ENCODE measurements around the gene C9orf50. TPM values are rescaled to one million over a fixed set of nuclear protein-coding genes. Genes with fewer than 3 reads are reported as not detected.

Gene C9orf50
- total RNA-seq, 2 donors from 2014 or later: not detected

DNA sequence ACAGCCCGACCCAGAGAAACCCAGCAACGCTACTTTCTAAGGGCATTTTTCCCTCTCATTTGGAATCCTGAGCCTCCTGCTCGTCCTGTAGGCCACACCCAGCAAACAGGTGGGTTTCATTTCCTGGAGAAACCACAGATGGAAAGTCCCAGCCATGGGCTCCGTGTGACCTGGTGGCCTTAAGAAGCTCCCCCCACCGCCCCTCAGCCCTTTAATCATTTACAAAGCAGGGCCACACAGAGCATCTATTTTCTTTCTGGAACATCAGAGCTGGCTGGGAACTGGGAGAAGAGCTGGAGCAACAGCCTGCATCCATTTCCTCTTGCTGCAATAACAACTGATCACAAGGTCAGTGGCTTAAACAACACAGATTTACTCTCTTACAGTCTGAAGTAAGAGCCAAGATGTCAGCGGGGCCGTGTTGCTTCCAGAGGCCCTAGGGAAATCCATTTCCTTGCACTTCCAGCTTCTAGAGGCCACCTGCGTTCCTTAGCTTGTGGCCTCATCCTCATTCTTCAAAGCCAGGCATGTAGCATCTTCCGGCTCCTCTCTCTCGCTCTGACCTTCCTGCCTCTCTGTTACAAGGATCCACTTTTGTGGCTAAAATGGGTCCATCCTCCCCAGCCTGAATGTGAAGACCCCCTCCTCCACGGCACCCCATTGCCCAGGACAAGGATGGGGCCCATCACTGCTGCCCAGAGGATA lies 40.5 kb downstream of the C9orf50 start:
- ATAC-seq: peak; percentile 49
- peak overlapping the region in 2 of 4 donors; percentile 29 to 41 for H3K27ac ChIP-seq
- H3K9me3 ChIP-seq: no peaks in the 10 kb centered on the region
- H3K4me1 ChIP-seq: no peaks in the 10 kb centered on the region
- no peaks in the 10 kb centered on the region for H3K27me3 ChIP-seq
- peak in 1 of 4 donors; percentile 54 for DNase-seq
- H3K4me3 ChIP-seq: no peak overlapping the region
- H3K36me3 ChIP-seq (replicated peaks in 1 of 2; ENCODE audit: insufficient read depth in 1 of 2, low read depth in 2 of 2): no peaks in the 10 kb centered on the region
- intact Hi-C loops (cut with DNase I): no loop called here
- 78 to 87% methylated on average over 9 to 11 of the region's 11 CpGs for WGBS, 2 donors
- TF ChIP-seq POLR2A (IDR thresholded peaks at IDR 0.05): peak in 1 of 3 donors; percentile 4
- TF ChIP-seq, protein P1, sequence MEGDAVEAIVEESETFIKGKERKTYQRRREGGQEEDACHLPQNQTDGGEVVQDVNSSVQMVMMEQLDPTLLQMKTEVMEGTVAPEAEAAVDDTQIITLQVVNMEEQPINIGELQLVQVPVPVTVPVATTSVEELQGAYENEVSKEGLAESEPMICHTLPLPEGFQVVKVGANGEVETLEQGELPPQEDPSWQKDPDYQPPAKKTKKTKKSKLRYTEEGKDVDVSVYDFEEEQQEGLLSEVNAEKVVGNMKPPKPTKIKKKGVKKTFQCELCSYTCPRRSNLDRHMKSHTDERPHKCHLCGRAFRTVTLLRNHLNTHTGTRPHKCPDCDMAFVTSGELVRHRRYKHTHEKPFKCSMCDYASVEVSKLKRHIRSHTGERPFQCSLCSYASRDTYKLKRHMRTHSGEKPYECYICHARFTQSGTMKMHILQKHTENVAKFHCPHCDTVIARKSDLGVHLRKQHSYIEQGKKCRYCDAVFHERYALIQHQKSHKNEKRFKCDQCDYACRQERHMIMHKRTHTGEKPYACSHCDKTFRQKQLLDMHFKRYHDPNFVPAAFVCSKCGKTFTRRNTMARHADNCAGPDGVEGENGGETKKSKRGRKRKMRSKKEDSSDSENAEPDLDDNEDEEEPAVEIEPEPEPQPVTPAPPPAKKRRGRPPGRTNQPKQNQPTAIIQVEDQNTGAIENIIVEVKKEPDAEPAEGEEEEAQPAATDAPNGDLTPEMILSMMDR (IDR thresholded peaks at IDR 0.05): no peak

GRCh38 chr9:129579294-129579693 lies 41.6 kb downstream of the C9orf50 start:
- TF ChIP-seq POLR2A (IDR thresholded peaks at IDR 0.05): no peak
- TF ChIP-seq, protein P1 (IDR thresholded peaks at IDR 0.05): no peak
- Histone ChIP-seq H3K4me3 (no peak overlapping the region), H3K36me3 (replicated peaks in 1 of 2; ENCODE audit: insufficient read depth in 1 of 2, low read depth in 2 of 2) (no peaks in the 10 kb centered on the region), H3K9me3 (no peaks in the 10 kb centered on the region), H3K4me1 (no peaks in the 10 kb centered on the region), H3K27me3 (no peaks in the 10 kb centered on the region), H3K27ac (no peak overlapping the region)
- intact Hi-C loops (cut with DNase I): no loop called here
- DNase-seq (no peak), ATAC-seq (no peak)
- WGBS, 2 donors: 81 to 88% methylated on average over 3 of the region's 3 CpGs

DNA sequence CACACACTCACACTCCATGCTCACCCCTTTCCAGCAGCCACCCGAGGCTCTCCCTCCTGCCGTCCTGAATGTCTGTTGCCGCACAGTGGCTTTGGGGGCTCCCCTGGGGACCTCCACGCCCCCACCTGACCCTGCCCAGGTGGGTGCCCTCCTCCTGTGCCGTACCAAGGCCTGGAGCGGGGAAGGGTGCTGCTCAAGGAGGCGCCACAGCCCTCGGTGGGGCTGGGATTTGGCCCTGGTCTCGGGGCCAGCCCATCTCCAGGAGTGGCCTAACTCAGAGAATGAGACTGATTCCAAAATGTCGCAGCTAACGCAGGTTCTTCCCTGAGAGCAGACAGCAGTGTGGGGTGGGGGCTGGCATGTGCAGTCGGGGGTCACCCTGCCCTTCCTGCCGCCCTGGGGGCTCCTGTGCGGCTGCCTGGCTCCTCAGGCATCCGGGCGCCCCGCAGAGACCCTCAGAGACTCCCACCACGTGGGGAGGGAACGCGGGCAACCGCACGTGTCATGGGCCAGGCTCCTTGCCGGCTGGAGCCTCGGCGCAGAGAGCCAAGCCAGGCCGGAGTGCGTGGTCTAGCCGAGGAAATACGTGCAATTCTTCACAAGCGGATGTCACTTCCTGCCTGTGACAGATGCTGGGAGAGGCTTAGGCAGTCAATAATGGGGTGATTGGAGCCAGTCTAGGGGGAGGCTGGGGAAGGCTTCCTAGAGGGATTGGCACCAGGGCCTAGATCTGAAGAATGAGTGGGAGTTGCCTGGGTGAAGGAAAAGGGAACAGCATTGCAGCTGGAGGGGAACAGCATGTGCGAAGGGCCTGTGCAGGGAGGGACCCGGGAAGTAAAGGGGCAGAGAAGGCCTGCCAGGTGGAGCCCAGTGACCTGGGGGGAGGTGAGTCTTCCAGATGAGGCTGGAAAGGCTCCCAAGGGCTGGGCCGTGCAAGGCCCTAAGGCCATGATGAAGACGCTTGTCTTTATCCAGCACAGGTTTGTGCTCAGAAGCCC lies 44.1 kb downstream of the C9orf50 start:
- Histone ChIP-seq H3K4me1 (no peaks in the 10 kb centered on the region), H3K27ac (no peak overlapping the region), H3K27me3 (no peaks in the 10 kb centered on the region), H3K9me3 (no peaks in the 10 kb centered on the region), H3K36me3 (replicated peaks in 1 of 2; ENCODE audit: insufficient read depth in 1 of 2, low read depth in 2 of 2) (no peaks in the 10 kb centered on the region), H3K4me3 (no peak overlapping the region)
- intact Hi-C loops (cut with DNase I): no loop called here
- DNase-seq: peak in 1 of 4 donors; percentile 18
- WGBS, 2 donors: 73 to 75% methylated on average over 14 to 34 of the region's 34 CpGs
- TF ChIP-seq, protein P1 (IDR thresholded peaks at IDR 0.05): no peak
- TF ChIP-seq POLR2A (IDR thresholded peaks at IDR 0.05): no peak
- ATAC-seq: no peak

- intact Hi-C loops (cut with DNase I): no loop called here
- no peaks in the 10 kb centered on the region for H3K36me3 ChIP-seq (replicated peaks in 1 of 2; ENCODE audit: insufficient read depth in 1 of 2, low read depth in 2 of 2)
- no peak overlapping the region for H3K4me3 ChIP-seq
- no peak for DNase-seq
- no peaks in the 10 kb centered on the region for H3K27me3 ChIP-seq
- H3K4me1 ChIP-seq: peaks cover 7% of the 10 kb centered on the region
- 60 to 64% methylated on average over 9 of the region's 9 CpGs for WGBS, 2 donors
- no peak for ATAC-seq
- H3K9me3 ChIP-seq: no peaks in the 10 kb centered on the region
- TF ChIP-seq, protein P1 (IDR thresholded peaks at IDR 0.05): no peak
- no peak for TF ChIP-seq POLR2A (IDR thresholded peaks at IDR 0.05)
- H3K27ac ChIP-seq: no peak overlapping the region
Measured at GRCh38 chr9:129575818-129576217, 45.1 kb downstream of the C9orf50 start.
